ENCODE data around the gene MTA1. TPM values are rescaled to one million over a fixed set of nuclear protein-coding genes. Genes with fewer than 3 reads are reported as not detected.

Gene MTA1
- total and polyA plus RNA-seq, 10 of the 15 experiments (the other 5 are each of a cell fraction or from before 2014, with no cell fraction given): 0.14 to 162 (median 30.6) TPM

GRCh38 chr14:105415481-105416428 lies 3.9 kb upstream of the MTA1 start (continued):
- TF ChIP-seq NBN (IDR thresholded peaks at IDR 0.05): no peak
- TF ChIP-seq CHD4 (IDR thresholded peaks at IDR 0.05): no peak
- no peak for TF ChIP-seq CHD2 (IDR thresholded peaks at IDR 0.05; ENCODE audit: borderline replicate concordance, low read depth, low read length)

- 95% methylated on average over 11 of the region's 11 CpGs for WGBS (ENCODE audit: insufficient coverage, insufficient replicate concordance, low lambda C conversion rate, missing lambda C conversion rate)
- no peak for FAIRE-seq
- ChIA-PET SMC1A (ENCODE audit: uncharacterized antibody, unreplicated experiment) (no interaction called here), POLR2A (no interaction called here), RAD21 (ENCODE audit: unreplicated experiment) (no interaction called here), CTCF (interaction anchor here (0.9 kb wide), 1 partner anchor 13 kb away, joined by 3 read pairs; no protein-coding TSS in a partner anchor)
- in situ Hi-C loops (cut with MboI) (no loop called here), intact Hi-C loops (cut with micrococcal nuclease; ENCODE audit: unreplicated experiment) (no loop called here)
- no peak for DNase-seq (ENCODE audit: low read depth, low spot score)
- H3K27me3 ChIP-seq (replicated peaks in 1 of 2; ENCODE audit: control insufficient read depth in 2 of 2, insufficient read depth in 2 of 2, low read length in 1 of 2): peaks cover 2 to 6% of the 10 kb centered on the region in 2 experiments; a peak in 2 of 4 replicates
- no peak for ATAC-seq
- peaks cover 19% of the 10 kb centered on the region for H3K79me2 ChIP-seq (ENCODE audit: control insufficient read depth, insufficient read depth, low read length)
- no peak overlapping the region for H3K4me2 ChIP-seq (ENCODE audit: control insufficient read depth, insufficient read depth)
- no peak overlapping the region for H3K27ac ChIP-seq (ENCODE audit: control insufficient read depth, insufficient read depth)
- H3K4me1 ChIP-seq (ENCODE audit: control insufficient read depth, insufficient read depth, low read length): peaks cover 7% of the 10 kb centered on the region
- H3K4me3 ChIP-seq: no peak overlapping the region
- TF ChIP-seq BCL11A (IDR thresholded peaks at IDR 0.05; ENCODE audit: low read depth, low read length) (no peak), RAD51 (IDR thresholded peaks at IDR 0.05) (no peak), CEBPZ (IDR thresholded peaks at IDR 0.05; ENCODE audit: low read depth, low read length) (no peak), SMARCA5 (IDR thresholded peaks at IDR 0.05) (no peak), RELB (IDR thresholded peaks at IDR 0.05; ENCODE audit: low read depth) (no peak), MXI1 (IDR thresholded peaks at IDR 0.05; ENCODE audit: low read depth, low read length) (no peak), IRF5 (IDR thresholded peaks at IDR 0.05; ENCODE audit: borderline replicate concordance) (no peak), TCF7 (IDR thresholded peaks at IDR 0.05; ENCODE audit: borderline replicate concordance) (no peak), IKZF2 (IDR thresholded peaks at IDR 0.05) (no peak), ZNF274 (IDR thresholded peaks at IDR 0.05; ENCODE audit: insufficient read depth, insufficient read length) (no peak), JUND (IDR thresholded peaks at IDR 0.05; ENCODE audit: low read depth, low read length) (no peak), RCOR1 (conservative IDR thresholded peaks at IDR 0.05; ENCODE audit: low read depth, low read length) (no peak)
- H3K36me3 ChIP-seq (ENCODE audit: control insufficient read depth in 2 of 2, insufficient read depth in 2 of 2, low read length in 1 of 2): no peaks in the 10 kb centered on the region
- H4K20me1 ChIP-seq (ENCODE audit: control insufficient read depth, insufficient read depth): no peaks in the 10 kb centered on the region
- H3K9ac ChIP-seq (ENCODE audit: control insufficient read depth, insufficient read depth, low read length): no peak overlapping the region
- no peak overlapping the region for H2AFZ ChIP-seq (ENCODE audit: control insufficient read depth, low read depth, low read length)
- no TSS peak for BruUV-seq (replicated peaks)
- no peaks in the 10 kb centered on the region for H3K9me3 ChIP-seq (replicated peaks; ENCODE audit: control insufficient read depth, insufficient read depth, low read length)
These were observed 3.0 kb upstream of the MTA1 start for GRCh38 chr14:105416671-105417070.
